ENCODE measurements around the gene SGK2. TPM values are rescaled to one million over a fixed set of nuclear protein-coding genes. Genes with fewer than 3 reads are reported as not detected.

SGK2 gene
- total and polyA plus RNA-seq, 2 donors (not counting 1 experiment from before 2014, with no cell fraction given) = 1.5 to 1.7 TPM

- Histone ChIP-seq H3K4me2 (replicated peaks; ENCODE audit: low read depth, low read length, poor library complexity, severe bottlenecking) (no peak overlapping the region), H4K20me1 (ENCODE audit: control insufficient read depth, insufficient read depth, low read length, poor library complexity, severe bottlenecking) (no peaks in the 10 kb centered on the region), H3K27ac (ENCODE audit: low read length in 2 of 2) (no peak overlapping the region), H3K9ac (ENCODE audit: low read length) (no peak overlapping the region), H3K27me3 (replicated peaks in 1 of 4; ENCODE audit: control extremely low read depth in 1 of 4, control insufficient read depth in 3 of 4, insufficient read depth in 4 of 4, low read length in 3 of 4) (no peaks in the 10 kb centered on the region), H3K4me1 (ENCODE audit: control insufficient read depth in 2 of 2, insufficient read depth in 2 of 2, low read length in 2 of 2) (peaks cover 0 to 4% of the 10 kb centered on the region in 2 donors), H3K79me2 (ENCODE audit: control insufficient read depth, insufficient read depth, low read length) (no peaks in the 10 kb centered on the region), H2AFZ (ENCODE audit: insufficient read depth, low read depth, low read length, poor library complexity, severe bottlenecking) (no peak overlapping the region), H3K36me3 (replicated peaks in 1 of 2; ENCODE audit: control extremely low read depth in 1 of 2, control insufficient read depth in 1 of 2, extremely low read depth in 1 of 2, insufficient read depth in 2 of 2, low read length in 1 of 2) (peaks cover 0 to 4% of the 10 kb centered on the region in 2 experiments), H3K4me3 (ENCODE audit: control extremely low read depth in 1 of 5, extremely low read depth in 1 of 5, insufficient read depth in 1 of 5, low read depth in 2 of 5, low read length in 4 of 5) (no peak overlapping the region), H3K9me3 (ENCODE audit: control extremely low read depth in 1 of 3, control insufficient read depth in 2 of 3, insufficient read depth in 1 of 3, low read length in 2 of 3) (no peaks in the 10 kb centered on the region)
- no peaks in the 10 kb centered on the region for H3K9me3 Mint-ChIP-seq (ENCODE audit: insufficient read depth)
- no peaks in the 10 kb centered on the region for H3K27me3 Mint-ChIP-seq
- TF ChIP-seq EZH2 (IDR thresholded peaks at IDR 0.05; ENCODE audit: borderline replicate concordance, insufficient read depth, low read depth, low read length, poor library complexity, severe bottlenecking) (no peak), CTCF (IDR thresholded peaks at IDR 0.05) (no peak)
- H3K27ac Mint-ChIP-seq = no peak overlapping the region
- CTCF ChIA-PET = interaction anchor here (7.5 kb wide), 1 partner anchor 157 kb away, joined by 273 read pairs; no protein-coding TSS in a partner anchor
- WGBS (ENCODE audit: insufficient coverage) = 95% methylated on average over 7 of the region's 7 CpGs
- H3K4me1 Mint-ChIP-seq = peaks cover 2% of the 10 kb centered on the region
- DNase-seq (no peak), ATAC-seq (ENCODE audit: low read depth) (no peak)
- POLR2A ChIA-PET = no interaction called here
- intact Hi-C loops (cut with micrococcal nuclease) = no loop called here
- no peak overlapping the region for H3K4me3 Mint-ChIP-seq
These were observed 24.8 kb upstream of the SGK2 start for GRCh38 chr20:43534016-43534415.

- H3K79me2 ChIP-seq (ENCODE audit: control insufficient read depth, insufficient read depth, low read length) = no peaks in the 10 kb centered on the region
- no peak overlapping the region for H2AFZ ChIP-seq (ENCODE audit: insufficient read depth, low read depth, low read length, poor library complexity, severe bottlenecking)
- peaks cover 0 to 4% of the 10 kb centered on the region in 2 donors for H3K4me1 ChIP-seq (ENCODE audit: control insufficient read depth in 2 of 2, insufficient read depth in 2 of 2, low read length in 2 of 2)
- no peaks in the 10 kb centered on the region for H3K9me3 Mint-ChIP-seq (ENCODE audit: insufficient read depth)
- H3K4me2 ChIP-seq (replicated peaks; ENCODE audit: low read depth, low read length, poor library complexity, severe bottlenecking) = no peak overlapping the region
- intact Hi-C loops (cut with micrococcal nuclease) = no loop called here
- H3K4me3 Mint-ChIP-seq = no peak overlapping the region
- no peak overlapping the region for H3K4me3 ChIP-seq (ENCODE audit: control extremely low read depth in 1 of 5, extremely low read depth in 1 of 5, insufficient read depth in 1 of 5, low read depth in 2 of 5, low read length in 4 of 5)
- no peaks in the 10 kb centered on the region for H4K20me1 ChIP-seq (ENCODE audit: control insufficient read depth, insufficient read depth, low read length, poor library complexity, severe bottlenecking)
- peaks cover 2% of the 10 kb centered on the region for H3K4me1 Mint-ChIP-seq
- DNase-seq = no peak
- no peaks in the 10 kb centered on the region for H3K27me3 ChIP-seq (replicated peaks in 1 of 4; ENCODE audit: control extremely low read depth in 1 of 4, control insufficient read depth in 3 of 4, insufficient read depth in 4 of 4, low read length in 3 of 4)
- no peak for TF ChIP-seq EZH2 (IDR thresholded peaks at IDR 0.05; ENCODE audit: borderline replicate concordance, insufficient read depth, low read depth, low read length, poor library complexity, severe bottlenecking)
- TF ChIP-seq CTCF (IDR thresholded peaks at IDR 0.05) = no peak
- CTCF ChIA-PET = interaction anchor here (7.5 kb wide), 1 partner anchor 156 kb away, joined by 273 read pairs; no protein-coding TSS in a partner anchor
- no peak overlapping the region for H3K9ac ChIP-seq (ENCODE audit: low read length)
- no peaks in the 10 kb centered on the region for H3K9me3 ChIP-seq (ENCODE audit: control extremely low read depth in 1 of 3, control insufficient read depth in 2 of 3, insufficient read depth in 1 of 3, low read length in 2 of 3)
- no peaks in the 10 kb centered on the region for H3K27me3 Mint-ChIP-seq
- peaks cover 0 to 4% of the 10 kb centered on the region in 2 experiments for H3K36me3 ChIP-seq (replicated peaks in 1 of 2; ENCODE audit: control extremely low read depth in 1 of 2, control insufficient read depth in 1 of 2, extremely low read depth in 1 of 2, insufficient read depth in 2 of 2, low read length in 1 of 2)
- WGBS (ENCODE audit: insufficient coverage) = 90% methylated on average over 8 of the region's 8 CpGs
- H3K27ac Mint-ChIP-seq = no peak overlapping the region
- no peak for ATAC-seq (ENCODE audit: low read depth)
- POLR2A ChIA-PET = no interaction called here
- H3K27ac ChIP-seq (ENCODE audit: low read length in 2 of 2) = no peak overlapping the region
These were observed 24.0 kb upstream of the SGK2 start for GRCh38 chr20:43534791-43535350.
